SK-N-SH treated with all-trans-retinoic acid at 6 μM for 48 hours (cell line): ENCODE measurements around the gene UST.

Experiments
- ATAC-seq: fragments of 200-7000 bp; cut with Tn5 transposase; 3 replicates; pipeline ENCODE4 v1.9.1; 2020; ENCODE audit warnings: mild to moderate bottlenecking, moderate library complexity
- ARNTL ChIP-seq: fragments of 450-650 bp; formaldehyde crosslinking; IDR thresholded peaks from 2 replicates; pipeline ENCODE4 v1.5.0; 2020; ENCODE audit warnings: low read depth, mild to moderate bottlenecking, moderate library complexity, borderline replicate concordance
- BACH2 ChIP-seq: fragments of 250-450 bp; sonication (Bioruptor Pico); IDR thresholded peaks from 2 replicates; pipeline ENCODE4 v1.9.0; 2021; ENCODE audit warnings: mild to moderate bottlenecking, borderline replicate concordance
- CREB5 ChIP-seq: fragments of 250-450 bp; sonication (Bioruptor Pico); IDR thresholded peaks from 2 replicates; pipeline ENCODE4 v1.5.1; 2020; ENCODE audit warnings: low read depth, mild to moderate bottlenecking, moderate library complexity
- CSDC2 ChIP-seq: fragments of 250-450 bp; sonication (Bioruptor Pico); IDR thresholded peaks from 2 replicates; pipeline ENCODE4 v1.5.0; 2020; ENCODE audit warnings: mild to moderate bottlenecking, moderate library complexity
- CSRNP3 ChIP-seq: fragments of 250-450 bp; sonication (Bioruptor Pico); IDR thresholded peaks from 2 replicates; pipeline ENCODE4 v1.5.1; 2021; ENCODE audit warnings: mild to moderate bottlenecking, moderate library complexity
- ESRRG ChIP-seq: fragments of 250-450 bp; sonication (Bioruptor Pico); IDR thresholded peaks from 2 replicates; pipeline ENCODE4 v1.6.1; 2021; ENCODE audit warnings: mild to moderate bottlenecking
- GLIS3 ChIP-seq: fragments of 250-450 bp; sonication (Bioruptor Pico); IDR thresholded peaks from 2 replicates; pipeline ENCODE4 v1.5.0; 2020; ENCODE audit warnings: mild to moderate bottlenecking, moderate library complexity
- ISL1 ChIP-seq: fragments of 250-450 bp; sonication (Bioruptor Pico); IDR thresholded peaks from 2 replicates; pipeline ENCODE4 v2.1.2; 2022; ENCODE audit warnings: mild to moderate bottlenecking, moderate library complexity
- OSR1 ChIP-seq: fragments of 250-450 bp; sonication (Bioruptor Pico); IDR thresholded peaks from 2 replicates; pipeline ENCODE4 v1.8.0; 2022; ENCODE audit warnings: moderate library complexity, mild to moderate bottlenecking, inconsistent platforms
- PATZ1 ChIP-seq: fragments of 250-450 bp; sonication (Bioruptor Pico); IDR thresholded peaks from 2 replicates; pipeline ENCODE4 v1.8.0; 2020; ENCODE audit warnings: mild to moderate bottlenecking, moderate library complexity, borderline replicate concordance
- POU6F1 ChIP-seq: fragments of 250-450 bp; sonication (Bioruptor Pico); IDR thresholded peaks from 2 replicates; pipeline ENCODE4 v1.8.0; 2021; ENCODE audit warnings: low read depth, mild to moderate bottlenecking, moderate library complexity, borderline replicate concordance
- PPARA ChIP-seq: fragments of 250-450 bp; sonication (Bioruptor Pico); IDR thresholded peaks from 2 replicates; pipeline ENCODE4 v1.5.0; 2020; ENCODE audit warnings: mild to moderate bottlenecking, borderline replicate concordance
- RARB ChIP-seq: fragments of 250-450 bp; sonication (Bioruptor Pico); IDR thresholded peaks from 2 replicates; pipeline ENCODE4 v1.8.0; 2021; ENCODE audit warnings: mild to moderate bottlenecking, moderate library complexity
- SNAI2 ChIP-seq: fragments of 250-450 bp; sonication (Bioruptor Pico); IDR thresholded peaks from 2 replicates; pipeline ENCODE4 v1.5.0; 2020; ENCODE audit warnings: mild to moderate bottlenecking, moderate library complexity
- TCF4 ChIP-seq: fragments of 250-450 bp; sonication (Bioruptor Pico); IDR thresholded peaks from 2 replicates; pipeline ENCODE4 v1.8.0; 2021; ENCODE audit warnings: mild to moderate bottlenecking, moderate library complexity, borderline replicate concordance
- TOX ChIP-seq: fragments of 250-450 bp; sonication (Bioruptor Pico); IDR thresholded peaks from 2 replicates; pipeline ENCODE4 v1.8.0; 2021; ENCODE audit warnings: mild to moderate bottlenecking, moderate library complexity, borderline replicate concordance
- TSHZ2 ChIP-seq: fragments of 250-450 bp; sonication (Bioruptor Pico); IDR thresholded peaks from 2 replicates; pipeline ENCODE4 v1.5.0; 2020; ENCODE audit warnings: mild to moderate bottlenecking, moderate library complexity
- ZC3H10 ChIP-seq: fragments of 250-450 bp; sonication (Bioruptor Pico); IDR thresholded peaks from 2 replicates; pipeline ENCODE4 v1.5.1; 2021; ENCODE audit warnings: mild to moderate bottlenecking, moderate library complexity
- ZFP3 ChIP-seq: fragments of 250-450 bp; sonication (Bioruptor Pico); IDR thresholded peaks from 2 replicates; pipeline ENCODE4 v1.5.0; 2020; ENCODE audit warnings: mild to moderate bottlenecking, moderate library complexity
- ZFP30 ChIP-seq: fragments of 450-650 bp; formaldehyde crosslinking; IDR thresholded peaks from 2 replicates; pipeline ENCODE4 v1.5.0; 2022; ENCODE audit warnings: mild to moderate bottlenecking, moderate library complexity
- ZNF565 ChIP-seq: fragments of 450-650 bp; formaldehyde crosslinking; conservative IDR thresholded peaks from 2 replicates; pipeline ENCODE4 v1.5.0; 2020; ENCODE audit warnings: low read depth, mild to moderate bottlenecking, moderate library complexity
- ZNF70 ChIP-seq: fragments of 450-650 bp; formaldehyde crosslinking; IDR thresholded peaks from 2 replicates; pipeline ENCODE4 v1.5.0; 2020; ENCODE audit warnings: mild to moderate bottlenecking, moderate library complexity
- ZNF8 ChIP-seq: fragments of 450-650 bp; formaldehyde crosslinking; IDR thresholded peaks from 2 replicates; pipeline ENCODE4 v1.5.0; 2020; ENCODE audit warnings: mild to moderate bottlenecking, moderate library complexity

The UST gene

GRCh38 chr6:148735989-148736388, 10.8 kb upstream of the UST start:
- no peak for ATAC-seq
- TF ChIP-seq GLIS3 (CRISPR knock-in tag) (no peak), ZNF565 (CRISPR knock-in tag) (no peak), ESRRG (no peak), ZC3H10 (CRISPR knock-in tag) (no peak), CSDC2 (CRISPR knock-in tag) (no peak), ZNF8 (CRISPR knock-in tag) (no peak), TOX (CRISPR knock-in tag) (no peak), RARB (CRISPR knock-in tag) (no peak), CREB5 (CRISPR knock-in tag) (no peak), ARNTL (no peak), TSHZ2 (CRISPR knock-in tag) (no peak), SNAI2 (no peak), ZFP30 (no peak), PPARA (CRISPR knock-in tag) (no peak), ZFP3 (CRISPR knock-in tag) (no peak)

- ATAC-seq, result no peak
- no peak for TF ChIP-seq PPARA (CRISPR knock-in tag)
- TF ChIP-seq OSR1, result no peak
- no peak for TF ChIP-seq ARNTL
- no peak for TF ChIP-seq SNAI2
- no peak for TF ChIP-seq ZNF565 (CRISPR knock-in tag)
- TF ChIP-seq BACH2 (CRISPR knock-in tag), result no peak
- TF ChIP-seq ZNF8 (CRISPR knock-in tag), result no peak
- no peak for TF ChIP-seq PATZ1 (CRISPR knock-in tag)
- no peak for TF ChIP-seq ESRRG
- no peak for TF ChIP-seq CSDC2 (CRISPR knock-in tag)
- no peak for TF ChIP-seq TOX (CRISPR knock-in tag)
- TF ChIP-seq ZNF70, result no peak
- TF ChIP-seq ZFP30, result no peak
- no peak for TF ChIP-seq ISL1
- TF ChIP-seq ZC3H10 (CRISPR knock-in tag), result no peak
- TF ChIP-seq CSRNP3 (CRISPR knock-in tag), result no peak
- no peak for TF ChIP-seq TCF4 (CRISPR knock-in tag)
- no peak for TF ChIP-seq GLIS3 (CRISPR knock-in tag)
Observed at GRCh38 chr6:148736774-148737412, 9.9 kb upstream of the UST start.

GRCh38 chr6:148737806-148738205, 9.0 kb upstream of the UST start:
- no peak for ATAC-seq
- no peak for TF ChIP-seq POU6F1
